Breast epithelium (tissue), 3 donors: ENCODE results near the gene CDA.

Source experiments
- CTCF ChIP-seq, 3 donors: fragments of 450-650 bp; IDR thresholded peaks; one replicate each; pipeline ENCODE4 v1.5.1; 2016 to 2017; ENCODE audit warnings: antibody characterized with exemption in 3 of 3, mild to moderate bottlenecking in 3 of 3, moderate library complexity in 3 of 3
- POLR2A ChIP-seq: fragments of 450-650 bp; IDR thresholded peaks from one replicate; pipeline ENCODE4 v1.6.1; 2016; ENCODE audit warnings: antibody characterized with exemption, mild to moderate bottlenecking, moderate library complexity

- TF ChIP-seq POLR2A (no peak), CTCF (IDR thresholded peaks at IDR 0.05) (no peak)
These were observed 77.2 kb downstream of the CDA start for GRCh38 chr1:20666146-20666545.
